HFF-Myc (cell line): ENCODE results near the gene SDK2.

Experiments used
- DNase-seq: peaks from one replicate; pipeline ENCODE4 v3.0.0-alpha.2; 2011; ENCODE audit warnings: low read depth; ENCODE audit errors: extremely low read depth
- H3K4me3 ChIP-seq: replicated peaks from 2 replicates; pipeline ENCODE4 v1.5.1; 2011; ENCODE audit warnings: low read depth, mild to moderate bottlenecking, control low read depth, low read length
- TF ChIP-seq, protein P1 (sequence below): IDR thresholded peaks from 2 replicates; pipeline ENCODE4 v1.5.1; 2012; ENCODE audit warnings: mild to moderate bottlenecking, low read depth, low read length, control low read depth; ENCODE audit errors: missing control alignments

SDK2 gene

GRCh38 chr17:73414171-73414955 is 229.9 kb downstream of the SDK2 start:
- H3K4me3 ChIP-seq: no peak overlapping the region
- DNase-seq: no peak
- TF ChIP-seq, protein P1, sequence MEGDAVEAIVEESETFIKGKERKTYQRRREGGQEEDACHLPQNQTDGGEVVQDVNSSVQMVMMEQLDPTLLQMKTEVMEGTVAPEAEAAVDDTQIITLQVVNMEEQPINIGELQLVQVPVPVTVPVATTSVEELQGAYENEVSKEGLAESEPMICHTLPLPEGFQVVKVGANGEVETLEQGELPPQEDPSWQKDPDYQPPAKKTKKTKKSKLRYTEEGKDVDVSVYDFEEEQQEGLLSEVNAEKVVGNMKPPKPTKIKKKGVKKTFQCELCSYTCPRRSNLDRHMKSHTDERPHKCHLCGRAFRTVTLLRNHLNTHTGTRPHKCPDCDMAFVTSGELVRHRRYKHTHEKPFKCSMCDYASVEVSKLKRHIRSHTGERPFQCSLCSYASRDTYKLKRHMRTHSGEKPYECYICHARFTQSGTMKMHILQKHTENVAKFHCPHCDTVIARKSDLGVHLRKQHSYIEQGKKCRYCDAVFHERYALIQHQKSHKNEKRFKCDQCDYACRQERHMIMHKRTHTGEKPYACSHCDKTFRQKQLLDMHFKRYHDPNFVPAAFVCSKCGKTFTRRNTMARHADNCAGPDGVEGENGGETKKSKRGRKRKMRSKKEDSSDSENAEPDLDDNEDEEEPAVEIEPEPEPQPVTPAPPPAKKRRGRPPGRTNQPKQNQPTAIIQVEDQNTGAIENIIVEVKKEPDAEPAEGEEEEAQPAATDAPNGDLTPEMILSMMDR: no peak

DNA sequence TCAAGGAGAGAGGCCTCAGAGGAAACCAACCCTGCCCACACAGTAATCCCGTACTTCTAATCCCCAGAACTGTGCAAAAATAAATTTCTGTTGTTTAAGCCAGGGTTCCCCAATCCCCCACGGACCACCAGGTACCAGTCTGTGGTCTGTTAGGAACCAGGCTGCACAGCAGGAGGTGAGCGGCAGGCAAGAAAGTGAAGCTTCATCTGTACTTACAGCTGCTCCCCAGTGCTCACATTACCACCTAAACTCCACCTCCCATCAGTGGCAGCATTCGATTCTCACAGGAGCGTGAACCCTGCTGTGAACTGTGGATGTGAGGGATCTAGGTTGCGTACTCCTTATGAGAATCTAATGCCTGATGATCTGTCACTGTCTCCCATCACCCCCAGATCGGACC is 231.3 kb downstream of the SDK2 start:
- no peak overlapping the region for H3K4me3 ChIP-seq
- DNase-seq: no peak
- TF ChIP-seq, protein P1: no peak

GRCh38 chr17:73411313-73411747 is 232.9 kb downstream of the SDK2 start:
- H3K4me3 ChIP-seq: no peak overlapping the region
- TF ChIP-seq, protein P1: no peak
- no peak for DNase-seq

GRCh38 chr17:73410586-73411312 is 233.5 kb downstream of the SDK2 start:
- DNase-seq: no peak
- H3K4me3 ChIP-seq: no peak overlapping the region
- TF ChIP-seq, protein P1: no peak

- no peak overlapping the region for H3K4me3 ChIP-seq
- DNase-seq: no peak
- TF ChIP-seq, protein P1: no peak
These were observed 240.0 kb downstream of the SDK2 start for GRCh38 chr17:73404246-73404645.

- TF ChIP-seq, protein P1: no peak
- no peak overlapping the region for H3K4me3 ChIP-seq
- DNase-seq: no peak
These were observed 241.8 kb downstream of the SDK2 start for GRCh38 chr17:73402466-73402865.
